GM12874 (cell line): Measurements from ENCODE around the gene PTPA.
A peak's percentile ranks its signal among the peaks of the same experiment; 100 is the strongest.

ENCODE experiments used
- TF ChIP-seq, protein P1 (sequence below): IDR thresholded peaks from 2 replicates; pipeline ENCODE4 v1.5.1; 2011; ENCODE audit warnings: low read depth, mild to moderate bottlenecking, control low read depth, low read length, moderate library complexity; ENCODE audit not compliant: insufficient read depth

Gene PTPA

DNA sequence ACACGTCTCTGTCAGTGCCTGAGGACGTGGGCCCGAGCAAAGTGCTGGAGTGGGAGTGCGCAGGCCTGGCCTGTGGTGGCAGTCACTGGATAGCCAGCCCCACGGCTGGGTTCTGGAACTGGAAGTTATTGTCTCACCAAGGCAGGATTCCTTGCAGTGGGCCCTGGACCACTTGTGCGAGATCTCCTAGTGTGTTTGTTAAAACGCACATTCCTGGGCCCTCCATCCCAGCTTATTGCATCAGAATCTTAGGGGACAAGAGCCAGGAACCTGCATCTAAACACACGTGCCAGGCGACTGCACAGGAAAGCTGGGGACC is 26.9 kb downstream of the PTPA start:
- TF ChIP-seq, protein P1, sequence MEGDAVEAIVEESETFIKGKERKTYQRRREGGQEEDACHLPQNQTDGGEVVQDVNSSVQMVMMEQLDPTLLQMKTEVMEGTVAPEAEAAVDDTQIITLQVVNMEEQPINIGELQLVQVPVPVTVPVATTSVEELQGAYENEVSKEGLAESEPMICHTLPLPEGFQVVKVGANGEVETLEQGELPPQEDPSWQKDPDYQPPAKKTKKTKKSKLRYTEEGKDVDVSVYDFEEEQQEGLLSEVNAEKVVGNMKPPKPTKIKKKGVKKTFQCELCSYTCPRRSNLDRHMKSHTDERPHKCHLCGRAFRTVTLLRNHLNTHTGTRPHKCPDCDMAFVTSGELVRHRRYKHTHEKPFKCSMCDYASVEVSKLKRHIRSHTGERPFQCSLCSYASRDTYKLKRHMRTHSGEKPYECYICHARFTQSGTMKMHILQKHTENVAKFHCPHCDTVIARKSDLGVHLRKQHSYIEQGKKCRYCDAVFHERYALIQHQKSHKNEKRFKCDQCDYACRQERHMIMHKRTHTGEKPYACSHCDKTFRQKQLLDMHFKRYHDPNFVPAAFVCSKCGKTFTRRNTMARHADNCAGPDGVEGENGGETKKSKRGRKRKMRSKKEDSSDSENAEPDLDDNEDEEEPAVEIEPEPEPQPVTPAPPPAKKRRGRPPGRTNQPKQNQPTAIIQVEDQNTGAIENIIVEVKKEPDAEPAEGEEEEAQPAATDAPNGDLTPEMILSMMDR: no peak

DNA sequence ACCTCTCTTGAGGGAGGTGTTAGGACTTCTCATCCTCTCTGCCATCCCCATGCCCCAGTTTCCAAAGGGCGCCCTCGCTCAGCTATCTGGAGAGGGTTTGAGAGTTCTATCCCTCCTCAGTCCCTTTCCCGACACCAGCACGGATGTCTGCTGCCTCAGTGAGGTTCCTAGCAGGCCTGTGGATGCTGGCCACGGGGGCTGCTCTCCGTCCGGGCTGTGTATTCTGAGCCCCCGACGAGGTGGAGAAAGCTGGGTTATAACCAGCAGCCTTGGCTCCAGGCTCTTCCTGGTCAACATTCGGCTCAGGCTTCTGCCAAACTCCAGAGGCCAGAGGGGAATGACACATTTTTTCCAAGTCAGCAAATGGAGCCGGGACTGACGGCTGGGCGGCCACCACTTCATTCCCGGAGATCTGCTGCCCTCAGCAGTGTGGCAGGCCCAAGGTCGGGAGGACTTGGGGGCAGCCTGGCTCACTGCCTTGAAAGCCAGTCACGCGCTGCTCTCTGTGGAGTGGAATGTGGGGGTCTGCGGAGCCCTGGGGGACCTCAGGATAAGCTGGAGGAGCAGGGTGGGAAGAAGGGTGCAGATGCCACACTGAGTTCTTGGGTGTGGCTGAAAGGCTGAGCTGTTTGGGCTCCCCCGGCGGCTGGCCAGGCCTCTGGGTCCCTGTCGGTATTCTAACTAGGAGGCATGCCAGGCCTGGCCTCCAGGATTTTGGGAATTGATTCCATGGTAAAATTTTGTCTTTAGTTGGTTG is 27.4 kb downstream of the PTPA start:
- TF ChIP-seq, protein P1: no peak

DNA sequence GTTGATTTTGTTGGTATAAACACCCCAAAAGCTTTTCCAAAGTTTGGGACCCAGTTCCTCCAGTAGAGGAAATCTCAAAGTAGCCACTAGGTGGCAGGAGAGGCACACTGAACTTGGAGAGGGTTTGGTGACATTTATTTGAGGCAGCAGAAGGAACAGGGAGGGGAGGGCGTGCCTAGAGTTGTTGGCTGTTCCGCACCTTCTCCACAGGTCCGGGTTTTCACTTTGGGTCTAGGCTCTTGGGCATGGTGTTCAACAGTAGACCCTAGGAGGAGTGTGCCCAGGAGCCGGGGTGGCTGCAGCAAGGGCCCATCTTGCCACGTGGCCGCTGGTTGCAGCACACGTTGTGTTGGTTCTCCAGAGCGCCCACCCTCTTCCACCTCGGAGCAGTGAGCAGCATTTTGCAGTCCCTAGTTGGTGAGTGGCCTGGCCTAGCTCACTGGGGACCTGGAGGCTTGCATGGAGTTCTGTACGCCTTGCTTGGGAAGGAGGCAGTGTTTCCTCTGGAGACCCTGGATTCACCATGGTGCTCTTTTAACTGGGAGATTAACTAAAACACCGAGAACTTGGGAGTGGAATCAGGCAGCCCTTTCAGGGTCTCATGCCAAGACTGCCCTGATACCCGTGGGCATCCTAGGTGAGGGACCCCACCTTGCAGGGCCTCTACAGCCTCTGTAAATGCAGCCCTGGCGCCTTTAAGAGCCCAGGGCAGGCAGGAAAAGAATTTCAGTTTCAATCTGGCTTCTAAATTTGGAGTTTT is 28.2 kb downstream of the PTPA start:
- TF ChIP-seq, protein P1: peak; percentile 78

DNA sequence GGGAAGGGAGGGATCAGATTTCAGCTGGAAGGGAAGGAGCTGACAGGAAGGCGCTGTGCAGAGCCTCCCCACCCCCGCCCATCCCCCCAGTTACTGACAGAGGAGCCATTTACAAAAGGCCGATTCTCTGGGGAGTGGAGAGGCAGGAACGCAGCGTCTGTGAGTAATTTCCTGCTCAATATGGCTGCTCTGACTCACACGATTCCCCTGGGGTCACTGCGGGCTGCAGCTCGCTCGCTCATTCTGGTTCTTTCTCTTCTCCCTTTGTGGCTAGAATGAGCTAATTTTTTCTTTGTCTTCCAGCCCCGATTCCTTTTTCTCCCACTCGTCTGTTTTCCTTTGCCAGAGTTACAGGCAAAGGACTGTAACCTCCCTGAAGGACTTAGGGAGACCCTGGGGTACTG is 28.8 kb downstream of the PTPA start:
- TF ChIP-seq, protein P1: no peak

DNA sequence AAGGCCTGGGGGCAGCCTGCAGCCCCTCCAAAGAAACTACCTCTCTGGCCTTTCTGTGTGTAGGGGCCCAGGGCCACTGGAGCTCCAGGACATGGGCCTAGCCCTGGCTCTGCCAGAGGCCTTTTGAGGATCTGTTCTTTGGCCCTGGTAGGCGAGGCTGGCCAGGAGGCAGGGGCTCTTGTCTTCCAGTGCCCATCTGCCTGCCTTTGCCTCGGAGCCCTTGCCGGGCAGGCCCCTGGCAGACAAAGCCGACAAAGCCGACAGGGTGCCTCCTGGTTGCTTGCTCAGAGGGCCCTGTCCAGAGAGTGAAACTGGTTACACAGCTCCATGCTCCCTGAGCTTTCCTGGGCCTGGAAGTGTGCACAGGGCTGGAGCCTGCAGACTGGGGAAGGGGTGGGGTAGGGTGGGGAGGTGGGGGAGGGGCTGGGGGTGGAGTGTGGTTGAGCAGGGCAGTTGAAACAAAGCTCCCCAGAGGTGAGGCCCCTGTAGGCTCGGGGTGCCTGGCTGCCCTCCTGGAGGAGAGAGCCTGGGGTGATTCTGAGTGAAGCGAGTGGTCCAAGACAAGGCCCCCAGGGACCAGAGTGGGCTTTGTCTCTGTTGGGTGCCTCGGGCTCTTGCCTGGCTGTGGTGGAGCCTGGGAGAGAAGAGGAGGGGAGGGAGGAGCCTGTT is 29.3 kb downstream of the PTPA start:
- TF ChIP-seq, protein P1: no peak

DNA sequence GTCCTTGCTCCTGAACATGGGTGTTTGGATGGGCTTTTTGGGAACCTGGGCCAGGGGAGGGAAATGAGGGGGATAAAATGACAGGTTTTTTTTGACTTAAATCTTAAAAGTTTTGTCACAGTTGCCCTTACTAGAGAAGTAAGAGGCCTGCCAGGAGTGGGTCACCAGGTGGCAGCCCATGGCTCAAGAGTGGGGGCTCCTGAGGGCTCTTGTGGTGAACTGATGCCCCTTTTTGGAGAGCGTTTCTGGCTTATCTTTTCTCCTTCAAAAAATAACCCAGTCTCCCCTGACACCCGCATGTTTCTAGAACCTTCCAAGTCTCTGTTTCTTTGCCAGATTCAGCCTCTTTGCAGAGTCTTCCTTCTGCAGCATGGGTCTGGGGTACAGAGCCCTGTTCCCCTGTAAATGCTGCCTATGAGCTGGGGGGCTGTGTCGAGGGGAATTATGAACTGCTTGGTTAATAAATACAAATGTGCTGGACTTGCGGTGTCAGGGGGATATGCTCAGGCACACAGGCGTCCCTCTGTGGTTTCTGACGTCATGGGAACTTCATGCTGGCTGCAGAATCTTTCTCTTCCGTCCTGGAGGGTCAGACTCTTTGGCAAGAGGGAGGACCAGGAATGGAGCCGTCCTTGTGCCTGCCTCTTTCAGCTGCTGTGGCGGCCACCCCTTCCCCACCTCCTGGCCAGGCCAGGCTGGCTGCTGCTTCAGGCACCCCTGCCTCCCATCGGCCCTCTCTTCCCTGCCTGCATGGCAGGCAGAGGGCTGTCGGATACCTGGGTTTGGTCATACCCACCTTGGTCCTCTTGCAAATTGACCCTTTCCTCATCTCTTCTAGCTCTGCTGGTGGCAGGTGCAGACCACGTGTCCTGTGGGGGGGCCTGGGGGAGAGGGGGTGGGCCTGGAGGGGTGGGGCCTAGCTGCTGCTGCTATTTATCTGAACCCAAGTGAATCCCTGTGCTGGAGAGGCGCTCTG is 30.1 kb downstream of the PTPA start:
- TF ChIP-seq, protein P1: no peak
